Measurements from ENCODE around the gene HCRTR2. TPM values are rescaled to one million over a fixed set of nuclear protein-coding genes. Genes with fewer than 3 reads are reported as not detected.
"Not testable (repeated sequence)": the region's sequence is repeated elsewhere in the genome, so short reads cannot be mapped to it uniquely, and the experiment has no call there.

Gene HCRTR2
- total RNA-seq, 4 donors from 2014 or later, result not detected

DNA sequence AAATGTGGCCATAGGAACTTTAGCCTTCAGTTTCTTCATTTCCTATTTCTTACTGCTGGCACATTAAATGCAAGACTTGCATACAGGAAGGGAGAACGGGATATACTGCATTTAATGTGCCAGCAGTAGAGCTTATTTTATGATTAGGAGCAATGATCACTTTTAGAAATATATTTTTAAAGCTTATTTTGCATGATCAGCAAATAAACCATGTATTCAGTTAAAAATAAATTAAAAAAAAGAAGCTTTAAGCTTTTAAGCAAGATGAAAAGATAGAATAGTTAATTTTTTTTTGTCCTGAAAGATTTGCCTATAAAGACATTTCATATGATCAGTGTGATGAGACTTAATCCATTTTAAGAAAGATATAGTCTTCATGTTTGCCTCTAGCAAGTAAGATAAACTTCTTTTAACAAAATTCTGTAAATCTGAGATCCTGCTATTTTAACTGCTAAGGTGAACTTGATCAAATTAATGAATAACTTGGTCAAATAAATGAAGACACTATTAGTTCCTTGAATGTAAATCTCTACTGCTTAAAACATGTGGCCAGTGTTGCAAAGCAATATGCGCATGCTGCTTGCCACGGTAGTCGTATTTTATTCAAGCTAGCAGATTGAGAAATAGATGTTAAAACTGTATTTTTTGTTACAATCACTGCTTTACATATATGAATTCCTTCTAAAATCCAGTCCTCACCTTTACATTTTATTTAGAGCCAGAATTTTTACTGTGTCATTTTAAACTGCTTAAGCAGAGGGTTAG is 36.2 kb upstream of the HCRTR2 start:
- no peaks in the 10 kb centered on the region for H3K36me3 ChIP-seq
- no peaks in the 10 kb centered on the region for H3K27me3 ChIP-seq
- H3K27ac ChIP-seq, result no peak overlapping the region
- H3K9me3 ChIP-seq, result no peaks in the 10 kb centered on the region
- H3K4me1 ChIP-seq, result no peaks in the 10 kb centered on the region
- in situ Hi-C loops (cut with MboI; ENCODE audit: low pct_ligation_motif_present in 1 of 4, low pct_unique_long_range_greater_than_20kb in 1 of 4, low sequenced_read_pairs in 3 of 4) (no loop called here), intact Hi-C loops (cut with DNase I; ENCODE audit: low total_unique reads) (no loop called here)
- DNase-seq, result no peak
- H3K4me3 ChIP-seq, result no peak overlapping the region
- TF ChIP-seq EP300 (IDR thresholded peaks at IDR 0.05; ENCODE audit: low read depth), result no peak
- TF ChIP-seq POLR2A (IDR thresholded peaks at IDR 0.05), result no peak
- no peak for TF ChIP-seq CTCF (IDR thresholded peaks at IDR 0.05)
- TF ChIP-seq POLR2AphosphoS5 (IDR thresholded peaks at IDR 0.05), result no peak
- WGBS, 2 donors (ENCODE audit: low coverage in 1 of 2), result 80 to 81% methylated on average over 4 of the region's 4 CpGs

GRCh38 chr6:55141611-55142010 is 32.7 kb upstream of the HCRTR2 start:
- Histone ChIP-seq H3K4me1 (no peaks in the 10 kb centered on the region), H3K4me3 (no peak overlapping the region), H3K27me3 (no peaks in the 10 kb centered on the region), H3K36me3 (no peaks in the 10 kb centered on the region), H3K9me3 (no peaks in the 10 kb centered on the region), H3K27ac (no peak overlapping the region)
- in situ Hi-C loops (cut with MboI; ENCODE audit: low pct_ligation_motif_present in 1 of 4, low pct_unique_long_range_greater_than_20kb in 1 of 4, low sequenced_read_pairs in 3 of 4) (no loop called here), intact Hi-C loops (cut with DNase I; ENCODE audit: low total_unique reads) (no loop called here)
- DNase-seq, result no peak
- TF ChIP-seq EP300 (IDR thresholded peaks at IDR 0.05; ENCODE audit: low read depth) (no peak), POLR2AphosphoS5 (IDR thresholded peaks at IDR 0.05) (no peak), CTCF (IDR thresholded peaks at IDR 0.05) (no peak), POLR2A (IDR thresholded peaks at IDR 0.05) (no peak)

- in situ Hi-C loops (cut with MboI; ENCODE audit: low pct_ligation_motif_present in 1 of 4, low pct_unique_long_range_greater_than_20kb in 1 of 4, low sequenced_read_pairs in 3 of 4) (no loop called here), intact Hi-C loops (cut with DNase I; ENCODE audit: low total_unique reads) (no loop called here)
- no peak overlapping the region for H3K27ac ChIP-seq
- H3K9me3 ChIP-seq, result no peaks in the 10 kb centered on the region
- H3K4me3 ChIP-seq, result no peak overlapping the region
- H3K36me3 ChIP-seq, result no peaks in the 10 kb centered on the region
- no peak for DNase-seq
- WGBS, 2 donors (ENCODE audit: low coverage in 1 of 2), result 43 to 80% methylated on average over 2 of the region's 2 CpGs
- no peak for TF ChIP-seq POLR2AphosphoS5 (IDR thresholded peaks at IDR 0.05)
- TF ChIP-seq EP300 (IDR thresholded peaks at IDR 0.05; ENCODE audit: low read depth), result no peak
- no peak for TF ChIP-seq POLR2A (IDR thresholded peaks at IDR 0.05)
- TF ChIP-seq CTCF (IDR thresholded peaks at IDR 0.05), result no peak
- H3K27me3 ChIP-seq, result no peaks in the 10 kb centered on the region
- H3K4me1 ChIP-seq, result no peaks in the 10 kb centered on the region
These were observed 31.7 kb upstream of the HCRTR2 start for GRCh38 chr6:55142610-55143009.

DNA sequence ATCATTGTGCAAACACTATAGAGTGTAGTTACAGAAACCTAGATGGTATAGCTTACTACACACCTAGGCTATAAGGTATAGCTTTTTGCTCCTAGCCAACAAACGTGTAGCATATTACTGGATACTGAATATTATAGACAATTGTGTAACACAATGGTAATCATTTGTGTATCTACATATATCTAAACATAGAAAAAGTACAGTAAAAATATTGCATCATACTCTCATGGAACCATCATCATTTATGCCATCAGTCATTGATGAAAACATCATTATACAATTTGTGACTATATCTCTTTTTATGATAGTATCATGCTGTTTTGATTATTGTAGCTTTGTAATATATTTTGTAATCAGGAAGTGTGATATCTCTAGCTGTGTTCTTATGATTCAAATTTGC is 21.0 kb upstream of the HCRTR2 start:
- Histone ChIP-seq H3K9me3 (no peaks in the 10 kb centered on the region), H3K27ac (no peak overlapping the region), H3K27me3 (no peaks in the 10 kb centered on the region), H3K36me3 (no peaks in the 10 kb centered on the region), H3K4me3 (no peak overlapping the region), H3K4me1 (no peaks in the 10 kb centered on the region)
- in situ Hi-C loops (cut with MboI; ENCODE audit: low pct_ligation_motif_present in 1 of 4, low pct_unique_long_range_greater_than_20kb in 1 of 4, low sequenced_read_pairs in 3 of 4), result no loop called here
- intact Hi-C loops (cut with DNase I; ENCODE audit: low total_unique reads), result no loop called here
- DNase-seq, result no peak
- TF ChIP-seq POLR2AphosphoS5 (IDR thresholded peaks at IDR 0.05) (no peak), POLR2A (IDR thresholded peaks at IDR 0.05) (no peak), CTCF (IDR thresholded peaks at IDR 0.05) (no peak), EP300 (IDR thresholded peaks at IDR 0.05; ENCODE audit: low read depth) (no peak)
- WGBS, 2 donors (ENCODE audit: low coverage in 1 of 2), result 60 to 75% methylated on average over 1 of the region's 1 CpG

DNA sequence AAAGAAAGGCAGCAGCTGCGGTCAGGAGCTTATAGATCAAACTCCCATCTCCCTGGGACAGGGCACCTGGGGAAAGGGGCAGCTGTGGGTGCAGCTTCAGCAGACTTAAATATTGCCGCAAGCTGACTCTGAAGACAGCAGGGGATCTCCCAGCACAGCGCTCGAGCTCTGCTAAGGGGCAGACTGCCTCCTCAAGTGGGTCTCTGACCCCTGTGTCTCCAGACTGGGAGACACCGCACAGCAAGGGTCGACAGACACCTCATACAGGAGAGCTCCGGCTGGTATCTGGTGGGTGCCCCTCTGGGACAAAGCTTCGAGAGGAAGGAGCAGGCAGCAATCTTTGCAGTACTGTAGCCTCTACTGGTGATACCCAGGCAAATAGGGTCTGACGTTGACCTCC is 15.5 kb upstream of the HCRTR2 start:
- intact Hi-C loops (cut with DNase I; ENCODE audit: low total_unique reads); DNase-seq; H3K27ac ChIP-seq; H3K36me3 ChIP-seq; in situ Hi-C loops (cut with MboI; ENCODE audit: low pct_ligation_motif_present in 1 of 4, low pct_unique_long_range_greater_than_20kb in 1 of 4, low sequenced_read_pairs in 3 of 4); H3K27me3 ChIP-seq; H3K9me3 ChIP-seq; H3K4me3 ChIP-seq; H3K4me1 ChIP-seq: not testable (repeated sequence)
- 83 to 91% methylated on average over 2 to 9 of the region's 9 CpGs for WGBS, 2 donors (ENCODE audit: low coverage in 1 of 2)

Data from transverse colon (tissue), 4 donors.